BJ (cell line): ENCODE measurements around the gene IQCE. TPM values are rescaled to one million over a fixed set of nuclear protein-coding genes. Genes with fewer than 3 reads are reported as not detected.
"Not testable (repeated sequence)": the region's sequence is repeated elsewhere in the genome, so short reads cannot be mapped to it uniquely, and the experiment has no call there.

Source experiments
- CTCF ChIA-PET: fragments of 350-600 bp; formaldehyde crosslinking; extraction: SDS; loops from one replicate; lab custom pipeline; 2021; ENCODE audit warnings: antibody characterized with exemption, inconsistent platforms; lab: Yijun Ruan, JAX
- POLR2A ChIA-PET: fragments of 300-600 bp; sonication (Branson Sonifier 250); formaldehyde crosslinking; extraction: SDS; loops from one replicate; lab custom pipeline; 2021; ENCODE audit warnings: antibody characterized with exemption; lab: Charles Lee
- DNase-seq: peaks from one replicate; pipeline ENCODE4 v3.0.0-alpha.2; 2011; ENCODE audit warnings: low read depth
- H3K27me3 ChIP-seq: 2 replicates; pipeline ENCODE4 v1.6.0; 2011; ENCODE audit warnings: low read length; ENCODE audit not compliant: control insufficient read depth, insufficient read depth
- H3K36me3 ChIP-seq: 2 replicates; pipeline ENCODE4 v1.5.1; 2011; ENCODE audit warnings: low read length; ENCODE audit not compliant: control insufficient read depth, insufficient read depth
- H3K4me3 ChIP-seq: 2 replicates; pipeline ENCODE4 v1.5.1; 2011; ENCODE audit warnings: low read depth, mild to moderate bottlenecking, control low read depth, low read length
- polyA plus RNA-seq: library from polyadenylated mRNA; depleted of rRNA; stranded (reverse); fragments of >200 nt; gene quantifications from 2 replicates; pipeline ENCODE4 v1.2.3, GENCODE V29; 2011
- TF ChIP-seq, protein P1 (sequence below): IDR thresholded peaks from 2 replicates; pipeline ENCODE4 v1.5.1; 2011; ENCODE audit warnings: low read depth, mild to moderate bottlenecking, control low read depth, inconsistent platforms, low read length, moderate library complexity; ENCODE audit not compliant: insufficient read depth

Gene IQCE
- polyA plus RNA-seq, 1 experiment, result 9.9 TPM

DNA sequence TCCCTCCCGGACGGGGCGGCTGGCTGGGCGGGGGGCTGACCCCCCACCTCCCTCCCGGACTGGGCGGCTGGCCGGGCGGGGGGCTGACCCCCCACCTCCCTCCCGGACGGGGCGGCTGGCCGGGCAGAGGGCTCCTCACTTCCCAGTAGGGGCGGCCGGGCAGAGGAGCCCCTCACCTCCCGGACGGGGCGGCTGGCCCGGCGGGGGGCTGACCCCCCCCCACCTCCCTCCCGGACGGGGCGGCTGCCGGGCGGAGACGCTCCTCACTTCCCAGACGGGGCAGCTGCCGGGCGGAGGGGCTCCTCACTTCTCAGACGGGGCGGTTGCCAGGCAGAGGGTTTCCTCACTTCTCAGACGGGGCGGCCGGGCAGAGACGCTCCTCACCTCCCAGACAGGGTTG, 24.6 kb upstream of the IQCE start:
- H3K27me3 ChIP-seq, H3K4me3 ChIP-seq, CTCF ChIA-PET: not testable (repeated sequence)

DNA sequence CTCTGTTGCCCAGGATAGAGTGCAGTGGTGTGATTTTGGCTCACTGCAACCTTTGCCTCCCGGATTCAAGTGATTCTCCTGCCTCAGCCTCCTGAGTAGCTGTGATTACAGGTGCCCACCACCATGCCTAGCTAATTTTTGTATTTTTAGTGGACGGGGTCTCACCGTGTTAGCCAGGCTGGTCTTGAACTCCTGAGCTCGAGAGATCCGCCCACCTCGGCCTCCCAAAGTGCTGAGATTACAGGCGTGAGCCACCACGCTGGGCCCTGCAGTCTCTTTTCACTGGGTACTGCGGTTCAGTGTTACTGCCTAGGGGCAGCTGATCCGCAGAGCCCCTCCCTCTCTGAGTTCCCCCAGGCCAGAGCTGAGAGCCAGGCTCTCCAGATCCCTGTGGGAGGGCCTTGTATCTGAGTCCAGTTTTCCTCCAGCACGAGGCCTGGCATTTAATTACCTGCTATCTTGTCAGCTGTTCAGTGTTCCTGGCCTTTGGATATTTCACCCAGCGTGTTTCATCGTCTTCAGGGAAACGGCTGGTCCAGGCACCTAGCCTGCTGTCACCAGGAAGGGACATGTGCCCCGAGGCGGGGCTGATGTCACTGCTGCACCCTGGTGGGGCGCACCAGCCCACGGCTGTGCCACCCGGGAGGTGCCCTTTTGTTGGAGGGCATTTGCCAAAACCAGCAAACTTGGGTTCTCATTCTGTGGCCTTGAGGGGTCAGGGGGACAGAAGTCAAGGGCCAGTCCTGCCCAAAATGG, 22.7 kb upstream of the IQCE start:
- DNase-seq, CTCF ChIA-PET, H3K4me3 ChIP-seq, POLR2A ChIA-PET, H3K27me3 ChIP-seq: not testable (repeated sequence)
- H3K36me3 ChIP-seq, result peaks cover 15% of the 10 kb centered on the region

More for the DNA sequence above, 24.6 kb upstream of the IQCE start:
- H3K36me3 ChIP-seq, POLR2A ChIA-PET, DNase-seq: not testable (repeated sequence)

DNA sequence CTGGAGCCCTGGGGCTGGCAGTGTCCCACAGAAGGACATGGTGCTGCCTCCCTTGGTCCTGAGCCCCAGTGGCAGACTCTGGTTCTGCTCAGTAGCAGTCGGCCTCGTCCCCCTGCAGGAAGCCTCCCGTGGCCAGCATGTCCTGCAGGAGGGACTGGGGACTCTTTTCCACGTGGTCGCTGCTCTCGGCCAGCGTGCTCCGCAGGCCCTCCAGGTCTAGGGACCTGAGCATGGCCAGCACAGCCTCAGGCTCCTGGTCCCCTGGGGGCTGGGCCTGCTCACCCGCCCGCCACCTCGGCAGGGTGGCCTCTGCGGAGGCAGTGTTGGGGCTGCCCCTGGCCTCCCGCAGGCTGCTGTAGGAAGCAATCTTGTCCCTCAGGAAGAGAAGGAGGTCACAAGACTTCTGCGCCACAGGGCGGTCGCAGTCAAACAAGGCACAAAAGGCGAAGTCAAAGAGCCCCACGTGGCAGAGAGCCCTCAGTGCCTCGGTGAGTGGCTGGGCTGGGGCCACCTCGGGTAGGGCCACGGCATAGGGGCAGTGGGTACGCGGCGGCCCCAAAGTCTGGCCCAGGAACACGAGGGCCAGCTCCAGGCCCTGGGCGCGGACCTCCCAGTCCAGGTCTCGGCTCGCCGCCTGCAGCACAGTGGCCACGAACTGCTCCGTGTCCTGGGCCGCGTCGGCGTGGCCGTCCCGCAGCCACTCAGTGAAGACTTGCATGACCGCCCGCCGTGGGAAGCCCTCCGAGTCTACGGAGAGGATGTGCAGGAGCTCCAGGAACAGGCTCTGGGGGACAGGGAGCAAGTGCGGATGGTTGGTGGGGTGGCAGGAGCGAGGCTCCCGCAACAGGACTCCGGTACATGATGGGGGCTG, 20.6 kb upstream of the IQCE start:
- CTCF ChIA-PET, result no interaction called here

DNA sequence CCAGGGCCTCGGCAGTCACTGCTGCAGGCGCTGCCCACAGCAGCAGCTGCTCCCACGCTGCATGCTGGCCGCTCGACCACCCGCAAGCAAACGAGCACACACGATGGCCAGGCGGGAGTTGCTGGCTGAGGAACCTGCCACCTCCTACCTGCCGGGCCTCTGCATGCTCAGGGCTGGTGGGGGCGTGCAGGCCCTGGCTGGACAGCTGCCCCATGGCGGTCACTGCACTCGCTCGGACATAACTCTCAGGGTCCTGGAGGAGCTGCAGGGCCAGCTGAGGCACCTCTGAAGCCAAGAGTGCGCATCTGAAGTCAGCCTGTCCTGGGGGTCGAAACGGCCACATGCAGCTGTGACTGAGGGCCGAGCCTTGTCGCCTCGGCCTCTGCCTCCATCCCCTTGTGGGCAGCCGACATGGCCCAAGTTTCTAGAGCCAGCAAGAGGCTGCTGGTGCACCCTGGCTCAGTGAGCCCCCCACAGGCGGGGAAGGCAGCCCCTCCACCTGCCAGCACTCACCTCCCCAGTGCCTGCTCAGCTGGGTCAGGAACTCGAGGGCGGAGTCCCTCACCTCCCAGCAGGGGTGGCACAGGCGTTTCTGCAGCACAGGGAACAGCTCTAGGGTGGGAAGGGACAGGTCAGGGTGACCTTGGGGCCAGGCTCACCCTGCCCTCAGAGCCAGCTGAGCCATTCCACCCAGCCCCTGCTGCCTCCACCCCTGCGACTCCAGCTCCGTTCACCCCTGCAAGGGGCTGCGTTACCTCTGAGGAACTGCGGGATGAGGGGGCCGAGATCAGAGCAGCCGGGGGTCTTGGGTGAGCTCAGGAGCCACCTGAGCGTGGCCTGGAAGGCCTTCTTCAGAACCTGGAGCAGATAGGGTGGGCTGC, 19.5 kb upstream of the IQCE start:
- H3K4me3 ChIP-seq, result no peak overlapping the region
- no peak for DNase-seq
- POLR2A ChIA-PET, result no interaction called here
- CTCF ChIA-PET, result interaction anchor here (1.8 kb wide), 1 partner anchor 16 kb away, joined by 4 read pairs; the partner anchor contains the start of gene BRAT1
- peaks cover 28% of the 10 kb centered on the region for H3K36me3 ChIP-seq
- H3K27me3 ChIP-seq, result no peaks in the 10 kb centered on the region
- TF ChIP-seq, protein P1, sequence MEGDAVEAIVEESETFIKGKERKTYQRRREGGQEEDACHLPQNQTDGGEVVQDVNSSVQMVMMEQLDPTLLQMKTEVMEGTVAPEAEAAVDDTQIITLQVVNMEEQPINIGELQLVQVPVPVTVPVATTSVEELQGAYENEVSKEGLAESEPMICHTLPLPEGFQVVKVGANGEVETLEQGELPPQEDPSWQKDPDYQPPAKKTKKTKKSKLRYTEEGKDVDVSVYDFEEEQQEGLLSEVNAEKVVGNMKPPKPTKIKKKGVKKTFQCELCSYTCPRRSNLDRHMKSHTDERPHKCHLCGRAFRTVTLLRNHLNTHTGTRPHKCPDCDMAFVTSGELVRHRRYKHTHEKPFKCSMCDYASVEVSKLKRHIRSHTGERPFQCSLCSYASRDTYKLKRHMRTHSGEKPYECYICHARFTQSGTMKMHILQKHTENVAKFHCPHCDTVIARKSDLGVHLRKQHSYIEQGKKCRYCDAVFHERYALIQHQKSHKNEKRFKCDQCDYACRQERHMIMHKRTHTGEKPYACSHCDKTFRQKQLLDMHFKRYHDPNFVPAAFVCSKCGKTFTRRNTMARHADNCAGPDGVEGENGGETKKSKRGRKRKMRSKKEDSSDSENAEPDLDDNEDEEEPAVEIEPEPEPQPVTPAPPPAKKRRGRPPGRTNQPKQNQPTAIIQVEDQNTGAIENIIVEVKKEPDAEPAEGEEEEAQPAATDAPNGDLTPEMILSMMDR, result no peak

More for the DNA sequence above, 20.6 kb upstream of the IQCE start:
- no peak for DNase-seq
- TF ChIP-seq, protein P1, result no peak
- Histone ChIP-seq H3K4me3 (no peak overlapping the region), H3K36me3 (peaks cover 23% of the 10 kb centered on the region), H3K27me3 (no peaks in the 10 kb centered on the region)
- POLR2A ChIA-PET, result no interaction called here

DNA sequence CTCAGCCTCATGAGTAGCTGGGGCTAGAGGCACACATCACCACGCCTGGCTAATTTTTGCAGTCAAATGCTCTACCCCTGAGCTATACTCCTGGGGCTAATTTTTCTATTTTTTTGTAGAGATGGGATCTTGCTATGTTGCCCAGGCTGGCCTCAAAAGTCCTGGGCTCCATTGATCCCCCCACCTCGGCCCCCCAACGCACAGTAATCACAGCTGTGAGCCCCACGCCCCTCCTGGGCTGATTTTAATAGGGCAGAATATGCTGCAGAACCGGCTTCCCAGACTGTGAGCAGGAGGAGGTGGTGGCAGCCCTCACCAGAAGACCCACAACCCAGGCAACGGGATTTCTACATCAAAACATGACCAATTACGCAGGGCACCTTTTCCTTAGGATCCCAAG, 18.6 kb upstream of the IQCE start:
- CTCF ChIA-PET, result interaction anchor here (1.8 kb wide), 1 partner anchor 16 kb away, joined by 4 read pairs; the partner anchor contains the start of gene BRAT1
- TF ChIP-seq, protein P1, result no peak
- DNase-seq, result no peak
- H3K27me3 ChIP-seq, result no peaks in the 10 kb centered on the region
- POLR2A ChIA-PET, result no interaction called here
- no peak overlapping the region for H3K4me3 ChIP-seq
- peaks cover 32% of the 10 kb centered on the region for H3K36me3 ChIP-seq
